ENCODE results near the gene NDUFAF2.

NDUFAF2 gene

GRCh38 chr5:61202213-61202612 is 257.2 kb downstream of the NDUFAF2 start:
- POLR2A ChIA-PET = no interaction called here
- CTCF ChIA-PET = no interaction called here
- Histone ChIP-seq H3K36me3 (ENCODE audit: control insufficient read depth in 2 of 2, insufficient read depth in 1 of 2, low read length in 2 of 2) (no peaks in the 10 kb centered on the region), H3K4me3 (ENCODE audit: low read depth, low read length) (no peak overlapping the region), H3K27ac (ENCODE audit: extremely low read depth, low read depth, low read length) (no peak overlapping the region), H3K9me3 (ENCODE audit: control insufficient read depth, insufficient read depth, low read depth, low read length) (no peaks in the 10 kb centered on the region), H3K4me1 (ENCODE audit: control insufficient read depth, insufficient read depth, low read length) (no peaks in the 10 kb centered on the region)
- TF ChIP-seq ZNF449 (tag by site-specific recombination; IDR thresholded peaks at IDR 0.05) = no peak
- peak; percentile 41 for TF ChIP-seq PRDM6 (tag by site-specific recombination; IDR thresholded peaks at IDR 0.05)
- no peak for TF ChIP-seq ZNF169 (tag by site-specific recombination; IDR thresholded peaks at IDR 0.05)
- TF ChIP-seq ZFHX2 (tag by site-specific recombination; conservative IDR thresholded peaks at IDR 0.05) = peak; percentile 32; the same call in 1 of the 2 replicates
- no peak for TF ChIP-seq ZNF404 (tag by site-specific recombination; IDR thresholded peaks at IDR 0.05)
- TF ChIP-seq ZNF324 (tag by site-specific recombination; IDR thresholded peaks at IDR 0.05) = no peak
- no peak for TF ChIP-seq ZBTB8A (tag by site-specific recombination; IDR thresholded peaks at IDR 0.05)
- no peak for TF ChIP-seq ZBTB7A (tag by site-specific recombination; IDR thresholded peaks at IDR 0.05; ENCODE audit: low read depth)
- no peak for TF ChIP-seq ZBTB10 (tag by site-specific recombination; IDR thresholded peaks at IDR 0.05)
- TF ChIP-seq ATF2 (tag by site-specific recombination; IDR thresholded peaks at IDR 0.05; ENCODE audit: low read depth) = peak; percentile 46; the same call in 1 of the 2 replicates
- TF ChIP-seq, protein P1, sequence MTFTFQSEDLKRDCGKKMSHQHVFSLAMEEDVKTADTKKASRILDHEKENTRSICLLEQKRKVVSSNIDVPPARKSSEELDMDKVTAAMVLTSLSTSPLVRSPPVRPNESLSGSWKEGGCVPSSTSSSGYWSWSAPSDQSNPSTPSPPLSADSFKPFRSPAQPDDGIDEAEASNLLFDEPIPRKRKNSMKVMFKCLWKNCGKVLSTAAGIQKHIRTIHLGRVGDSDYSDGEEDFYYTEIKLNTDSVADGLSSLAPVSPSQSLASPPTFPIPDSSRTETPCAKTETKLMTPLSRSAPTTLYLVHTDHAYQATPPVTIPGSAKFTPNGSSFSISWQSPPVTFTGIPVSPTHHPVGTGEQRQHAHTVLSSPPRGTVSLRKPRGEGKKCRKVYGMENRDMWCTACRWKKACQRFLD (tag by site-specific recombination; IDR thresholded peaks at IDR 0.05) = no peak
- peak; percentile 13; the same call in 1 of the 2 replicates for TF ChIP-seq ZNF398 (tag by site-specific recombination; IDR thresholded peaks at IDR 0.05)
- no peak for TF ChIP-seq SCRT1 (tag by site-specific recombination; IDR thresholded peaks at IDR 0.05; ENCODE audit: borderline replicate concordance)
- no peak for TF ChIP-seq ZNF660 (tag by site-specific recombination; IDR thresholded peaks at IDR 0.05)

Data from HEK293 (cell line).